Left hindlimb (tissue), 1 donor: ENCODE results near the gene MORN1.

Experiments used
- DNase-seq: peaks from one replicate; pipeline ENCODE4 v3.0.0-alpha.2; 2018

Gene MORN1

GRCh38 chr1:2287649-2288048 is 103.7 kb downstream of the MORN1 start:
- DNase-seq, result no peak

GRCh38 chr1:2286923-2287322 is 104.4 kb downstream of the MORN1 start:
- no peak for DNase-seq

- no peak for DNase-seq
Observed at GRCh38 chr1:2284932-2285331, 106.4 kb downstream of the MORN1 start.

GRCh38 chr1:2283991-2284895 is 107.1 kb downstream of the MORN1 start:
- DNase-seq, result no peak

- no peak for DNase-seq
Observed at GRCh38 chr1:2283371-2283990, 107.9 kb downstream of the MORN1 start.

GRCh38 chr1:2282556-2283270 is 108.6 kb downstream of the MORN1 start:
- DNase-seq, result no peak

GRCh38 chr1:2279817-2280216 is 111.5 kb downstream of the MORN1 start:
- DNase-seq, result no peak

GRCh38 chr1:2279210-2279639 is 112.1 kb downstream of the MORN1 start:
- DNase-seq, result peak; percentile 98

- no peak for DNase-seq
Observed at GRCh38 chr1:2278591-2279209, 112.7 kb downstream of the MORN1 start.

GRCh38 chr1:2277741-2278488 is 113.4 kb downstream of the MORN1 start:
- no peak for DNase-seq

- DNase-seq, result no peak
Observed at GRCh38 chr1:2276803-2277580, 114.4 kb downstream of the MORN1 start.

GRCh38 chr1:2275796-2276536 is 115.4 kb downstream of the MORN1 start:
- no peak for DNase-seq

GRCh38 chr1:2274929-2275475 is 116.4 kb downstream of the MORN1 start:
- DNase-seq, result no peak

- no peak for DNase-seq
Observed at GRCh38 chr1:2274231-2274928, 117.0 kb downstream of the MORN1 start.

GRCh38 chr1:2273401-2274090 is 117.8 kb downstream of the MORN1 start:
- no peak for DNase-seq

GRCh38 chr1:2272686-2273400 is 118.5 kb downstream of the MORN1 start:
- DNase-seq, result no peak

GRCh38 chr1:2271841-2272655 is 119.3 kb downstream of the MORN1 start:
- no peak for DNase-seq
